ENCODE data around the gene MEF2A. TPM values are rescaled to one million over a fixed set of nuclear protein-coding genes. Genes with fewer than 3 reads are reported as not detected.
A peak's percentile ranks its signal among the peaks of the same experiment; 100 is the strongest.

The MEF2A gene
- total and polyA plus RNA-seq, 10 of the 15 experiments (the other 5 are each of a cell fraction or from before 2014, with no cell fraction given), result 7.2 to 46.7 (median 35.9) TPM

- TF ChIP-seq SKIL (IDR thresholded peaks at IDR 0.05; ENCODE audit: low read depth, poor library complexity, severe bottlenecking) (peak; percentile 84), MLLT1 (IDR thresholded peaks at IDR 0.05) (peak; percentile 90), IRF4 (IDR thresholded peaks at IDR 0.05; ENCODE audit: low read depth, low read length) (peak; percentile 67; the same call in 1 of the 2 replicates), HDAC6 (IDR thresholded peaks at IDR 0.05; ENCODE audit: unreplicated experiment) (no peak), BHLHE40 (IDR thresholded peaks at IDR 0.05; ENCODE audit: borderline replicate concordance in 1 of 2, low read depth in 2 of 2, low read length in 1 of 2) (peak; percentile 71; a peak in 3 of 4 replicates), NR2C1 (IDR thresholded peaks at IDR 0.05) (no peak), ZNF24 (IDR thresholded peaks at IDR 0.05) (peak; percentile 32; the same call in 1 of the 2 replicates), SMAD1 (IDR thresholded peaks at IDR 0.05; ENCODE audit: low read depth, partially characterized antibody) (peak; percentile 52), MEF2B (IDR thresholded peaks at IDR 0.05; ENCODE audit: partially characterized antibody, poor library complexity, severe bottlenecking) (peak; percentile 95), RELB (IDR thresholded peaks at IDR 0.05; ENCODE audit: low read depth) (peak; percentile 81), NFIC (IDR thresholded peaks at IDR 0.05; ENCODE audit: low read depth, low read length) (peak; percentile 39; the same call in 1 of the 2 replicates), CBX5 (IDR thresholded peaks at IDR 0.05; ENCODE audit: low read depth) (peak; percentile 78), ZBTB11 (CRISPR knock-in tag; IDR thresholded peaks at IDR 0.05) (no peak), POLR2AphosphoS2 (IDR thresholded peaks at IDR 0.05; ENCODE audit: low read depth, low read length) (peak; percentile 58; the same call in 1 of the 2 replicates), RUNX3 (IDR thresholded peaks at IDR 0.05; ENCODE audit: low read length) (peak; percentile 69; the same call in 1 of the 2 replicates), MAX (IDR thresholded peaks at IDR 0.05; ENCODE audit: low read depth, low read length) (peak; percentile 93), KDM1A (IDR thresholded peaks at IDR 0.05; ENCODE audit: borderline replicate concordance) (no peak), TARDBP (IDR thresholded peaks at IDR 0.05; ENCODE audit: borderline replicate concordance) (0 out of 2 replicates have a peak, but pooled peaks have one; percentile 59), LARP7 (IDR thresholded peaks at IDR 0.05) (peak; percentile 73; the same call in 1 of the 2 replicates), TCF12 (IDR thresholded peaks at IDR 0.05; ENCODE audit: low read depth, low read length) (no peak; the same call in 1 of the 2 replicates)
Observed at GRCh38 chr15:99565299-99566156, at the start of gene MEF2A (continued).
